Gastroesophageal sphincter (tissue), 3 donors: ENCODE results near the gene SYNDIG1L.

ENCODE experiments used
- CTCF ChIP-seq, 4 experiments: fragments of 200-600 bp in 2 of 4; fragments of 450-650 bp in 2 of 4; sonication (generic) in 1 of 4; IDR thresholded peaks; one replicate each; pipeline ENCODE4 v1.5.1; 2017 to 2019; ENCODE audit warnings: antibody characterized with exemption in 4 of 4, mild to moderate bottlenecking in 2 of 4, moderate library complexity in 2 of 4
- EP300 ChIP-seq: sonication (generic); formaldehyde crosslinking; IDR thresholded peaks from one replicate; pipeline ENCODE4 v1.6.1; 2017; ENCODE audit warnings: antibody characterized with exemption, mild to moderate bottlenecking
- POLR2A ChIP-seq, 2 donors: fragments of 450-650 bp; IDR thresholded peaks; one replicate each; pipeline ENCODE4 v1.6.1; 2017; ENCODE audit warnings: antibody characterized with exemption in 2 of 2, mild to moderate bottlenecking in 2 of 2, moderate library complexity in 1 of 2
- POLR2AphosphoS5 ChIP-seq: sonication (generic); formaldehyde crosslinking; IDR thresholded peaks from one replicate; pipeline ENCODE4 v1.6.1; 2017; ENCODE audit warnings: antibody characterized with exemption

- TF ChIP-seq CTCF (IDR thresholded peaks at IDR 0.05) = no peak
- no peak for TF ChIP-seq EP300
- no peak for TF ChIP-seq POLR2A (IDR thresholded peaks at IDR 0.05)
- TF ChIP-seq POLR2AphosphoS5 = no peak
Measured at GRCh38 chr14:74438351-74438915, 12.4 kb upstream of the SYNDIG1L start.
